ENCODE results near the gene LAMB3.

LAMB3 gene

DNA sequence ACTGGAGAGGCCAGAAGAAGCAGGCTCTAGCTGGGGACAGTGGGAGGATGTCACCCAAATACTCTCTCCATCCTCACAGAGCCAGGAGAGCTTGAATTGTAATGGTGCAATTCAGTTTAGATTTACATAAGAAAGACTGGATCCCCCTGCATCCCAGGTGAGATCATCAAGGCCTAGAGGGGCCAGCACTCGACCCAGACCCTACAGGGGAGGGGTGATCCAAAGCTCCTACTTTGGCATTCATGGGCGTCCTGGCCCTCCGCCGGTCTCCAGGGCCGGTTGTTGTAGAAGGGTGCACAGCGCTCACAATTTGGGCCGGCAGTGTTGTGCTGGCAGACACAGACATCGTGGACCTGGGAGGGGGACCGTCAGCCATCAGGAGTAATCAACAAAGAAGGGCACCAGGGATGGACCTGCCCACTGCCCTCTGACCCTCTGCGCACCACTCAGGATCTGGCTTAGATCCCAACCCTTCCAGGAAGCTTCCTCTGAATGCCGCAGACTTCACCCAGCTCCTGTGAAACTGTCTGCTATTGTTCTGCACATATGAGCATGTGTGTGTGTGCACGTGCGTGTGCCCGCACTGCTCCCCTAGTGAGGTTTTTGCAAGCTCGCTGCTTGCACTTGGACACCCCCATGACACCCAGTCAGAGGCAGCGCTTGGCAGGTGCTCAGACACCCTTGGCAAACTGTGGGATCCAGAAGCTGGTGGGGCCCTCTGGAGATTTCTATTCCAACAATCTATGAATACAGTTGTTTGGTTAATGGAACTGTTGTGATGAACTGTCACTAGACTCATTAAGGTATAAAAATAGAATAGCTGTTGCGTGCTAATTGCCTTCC is 21.6 kb downstream of the LAMB3 start:
- DNase-seq = no peak

DNA sequence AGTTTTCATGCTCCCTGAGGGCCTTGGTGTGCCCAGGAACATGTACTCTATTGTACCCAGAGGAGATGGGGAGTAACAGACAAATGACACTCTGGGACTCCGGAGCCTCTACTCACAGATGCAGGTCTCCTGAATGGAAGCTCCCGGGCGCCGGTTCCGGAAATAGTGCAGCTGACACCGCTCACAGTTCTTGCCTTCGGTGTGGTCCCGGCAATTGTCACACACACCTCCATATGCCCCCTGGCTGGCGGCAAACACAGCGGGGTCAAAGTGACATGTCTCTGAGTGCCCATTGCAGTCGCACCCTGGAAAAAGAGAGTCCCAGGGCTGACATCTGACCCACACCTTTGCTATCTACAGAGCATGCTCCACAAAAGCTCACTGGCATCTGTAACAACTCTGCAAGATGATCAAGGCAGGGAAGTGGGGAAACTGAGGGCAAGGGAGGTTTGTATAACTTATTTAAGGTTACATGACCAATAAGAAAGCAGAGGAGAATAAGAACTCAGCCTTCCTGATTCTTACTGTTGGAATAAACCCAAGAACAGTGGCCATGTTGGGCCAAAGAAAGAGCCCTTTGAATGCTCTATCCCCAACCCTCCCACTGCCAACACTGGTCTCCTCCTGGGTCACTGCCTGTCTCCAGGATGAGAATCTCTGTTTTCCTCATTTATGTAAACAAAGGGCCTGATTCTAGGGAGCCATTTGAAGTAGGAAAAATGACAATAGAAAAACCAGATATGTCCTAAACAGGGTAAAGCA is 22.4 kb downstream of the LAMB3 start:
- no peak for DNase-seq

DNA sequence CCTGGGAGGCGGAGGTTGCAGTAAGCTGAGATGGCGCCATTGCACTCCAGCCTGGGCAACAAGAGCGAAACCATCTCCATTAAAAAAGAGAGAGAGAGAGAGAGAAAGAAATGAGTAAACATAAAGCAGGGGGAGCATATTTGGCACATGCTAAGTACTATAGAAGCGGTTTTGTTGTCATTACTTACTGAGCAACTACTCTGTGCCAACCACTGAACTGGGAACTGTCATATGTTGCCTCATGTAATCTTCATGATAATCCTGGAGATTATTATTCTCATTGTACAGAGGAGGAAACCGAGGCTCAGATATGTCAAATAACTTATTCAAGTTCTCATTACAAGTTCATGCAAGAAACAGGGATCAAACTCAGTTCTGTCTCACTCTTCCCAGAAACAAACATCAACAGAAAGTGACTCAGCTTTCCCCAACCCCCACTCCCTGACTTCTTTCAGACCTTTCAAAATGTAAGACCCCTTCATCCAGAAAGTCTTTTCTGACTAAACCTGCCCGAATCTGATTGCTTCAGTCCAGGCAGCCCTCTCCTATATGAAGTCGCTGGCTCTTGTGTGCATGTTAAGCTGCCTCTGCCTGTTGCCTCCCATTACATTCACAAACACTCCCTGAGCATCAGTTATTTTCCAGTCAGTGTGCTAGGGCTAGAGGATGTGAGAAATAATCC is 23.5 kb downstream of the LAMB3 start:
- no peak for DNase-seq

DNA sequence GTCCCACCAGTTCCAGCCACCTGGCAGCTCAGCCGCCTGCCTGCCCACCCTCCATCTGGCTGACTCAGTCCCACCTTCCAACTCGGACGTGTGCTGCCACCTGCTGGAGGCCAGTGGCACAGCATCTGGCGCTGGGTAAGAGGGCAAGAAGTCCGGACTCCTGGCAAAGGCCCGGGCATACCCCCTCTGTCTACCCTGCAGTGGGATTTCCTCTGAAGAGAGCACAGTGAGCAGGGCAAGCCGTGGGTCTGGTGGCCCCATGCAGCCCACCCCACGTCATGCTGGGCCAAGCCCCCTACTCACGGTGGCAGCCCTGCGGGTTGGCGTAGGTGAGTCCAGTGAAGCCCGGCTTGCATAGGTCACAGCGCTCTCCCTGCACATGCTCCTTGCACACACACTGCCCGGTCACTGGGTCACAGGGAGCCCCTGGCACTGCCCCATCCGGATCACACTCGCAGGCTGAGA is 24.5 kb downstream of the LAMB3 start:
- DNase-seq = peak; percentile 56 to 92

DNA sequence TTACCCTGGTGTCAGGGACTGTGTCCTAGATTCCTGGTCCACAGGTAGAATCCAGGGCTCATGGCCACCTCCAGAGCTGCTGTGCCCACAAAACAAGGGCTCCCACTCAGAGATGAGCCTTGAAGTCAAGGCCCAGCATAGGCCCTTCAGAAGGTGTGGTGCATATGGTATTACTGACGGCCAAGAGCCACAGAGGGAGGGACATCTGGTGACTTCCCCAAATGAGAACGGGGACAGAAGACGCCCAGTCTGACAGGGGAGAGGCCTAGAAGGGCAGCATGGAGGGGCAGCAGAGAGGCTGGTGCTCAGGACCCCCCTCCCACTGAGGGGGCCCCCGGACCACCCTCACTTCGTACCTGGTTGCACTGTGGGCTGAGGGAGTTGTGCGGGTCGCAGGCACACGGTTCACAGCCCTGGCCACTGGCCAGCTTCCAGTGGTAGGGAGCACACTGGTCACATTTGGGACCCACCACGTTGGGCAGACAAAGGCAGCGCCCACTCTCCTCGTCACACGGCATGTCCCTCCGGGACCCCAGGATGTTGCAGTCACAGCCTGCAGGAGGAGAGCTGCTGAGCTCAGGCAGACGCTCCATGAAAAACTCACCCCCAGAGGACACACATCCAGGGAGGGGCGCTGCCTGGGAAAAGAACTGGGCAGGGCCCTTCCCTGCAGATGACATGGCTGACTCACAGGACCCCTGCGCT is 25.0 kb downstream of the LAMB3 start:
- peak; percentile 44 to 54 for DNase-seq

- peak; percentile 56 to 79 for DNase-seq
Observed at GRCh38 chr1:209626346-209627026, 25.7 kb downstream of the LAMB3 start.

- DNase-seq = peak in 1 of 2 donors; percentile 18
Observed at GRCh38 chr1:209625791-209626285, 26.4 kb downstream of the LAMB3 start.

- DNase-seq = peak in 1 of 2 donors; percentile 56
Observed at GRCh38 chr1:209624558-209625549, 27.4 kb downstream of the LAMB3 start.

- DNase-seq = no peak
Observed at GRCh38 chr1:209622841-209623829, 29.1 kb downstream of the LAMB3 start.

DNA sequence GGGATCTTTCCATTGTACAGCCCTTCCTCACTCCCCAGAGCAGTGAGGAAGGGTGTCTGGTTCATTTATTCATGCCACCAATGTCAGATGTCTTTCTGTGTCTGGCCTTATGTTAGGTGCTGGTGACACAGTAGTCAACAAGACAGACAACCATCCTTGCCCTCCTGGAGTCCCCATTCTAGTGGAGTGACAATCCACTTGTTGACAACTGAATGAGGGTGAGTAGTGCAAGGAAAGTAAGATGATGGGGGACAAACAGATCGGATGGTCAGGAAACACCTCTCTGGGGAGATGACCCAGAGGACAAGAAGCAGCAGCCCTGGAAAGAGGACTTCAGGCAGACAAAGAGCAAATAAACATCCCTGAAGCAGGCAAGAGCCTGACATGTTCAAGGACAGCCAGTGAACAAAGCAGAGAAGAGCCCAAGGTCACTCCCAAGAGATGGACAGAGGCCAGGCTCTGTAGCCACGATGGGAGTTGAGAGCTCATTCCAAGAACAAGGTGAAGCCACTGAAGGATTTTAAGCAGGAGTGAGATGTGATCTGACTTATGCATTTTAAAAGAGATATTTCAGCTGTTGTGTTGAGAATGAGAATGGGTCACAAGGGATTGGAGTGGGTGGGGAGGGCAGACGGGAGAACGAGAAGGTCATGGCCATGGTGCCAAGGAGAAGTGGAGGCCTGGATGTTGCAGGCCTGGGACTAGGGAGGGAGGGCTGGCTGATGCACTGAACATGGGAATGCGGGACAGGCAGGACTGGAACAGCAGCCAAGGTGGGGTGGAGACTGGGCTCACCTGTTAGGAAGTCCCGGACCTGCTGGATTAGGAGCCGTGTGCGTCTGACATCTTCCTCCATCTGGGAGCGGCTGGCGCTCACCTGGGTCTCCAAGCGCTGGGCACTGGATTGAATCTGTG is 30.2 kb downstream of the LAMB3 start:
- DNase-seq = peak in 1 of 2 donors; percentile 39

GRCh38 chr1:209621286-209621685 is 30.9 kb downstream of the LAMB3 start:
- DNase-seq = no peak

DNA sequence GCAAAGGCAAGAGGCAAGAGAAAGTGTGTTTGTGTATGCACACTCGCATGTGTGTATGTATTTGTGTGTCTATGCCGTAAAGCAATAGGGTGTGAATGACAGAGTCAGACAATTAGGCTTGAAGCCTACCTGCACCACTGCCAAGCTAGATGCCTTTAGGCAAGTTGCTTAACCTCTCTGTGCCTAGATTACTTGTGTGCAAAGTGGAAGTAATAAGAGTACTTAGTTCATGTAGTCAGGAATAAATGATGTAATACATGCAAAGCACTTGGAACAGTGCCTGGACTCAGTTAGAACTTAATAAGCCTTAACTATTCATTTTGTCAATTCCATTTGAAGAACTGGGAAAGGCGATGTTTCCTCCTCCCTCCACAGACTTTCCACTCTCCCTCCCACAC is 31.7 kb downstream of the LAMB3 start:
- peak; percentile 67 to 74 for DNase-seq

DNA sequence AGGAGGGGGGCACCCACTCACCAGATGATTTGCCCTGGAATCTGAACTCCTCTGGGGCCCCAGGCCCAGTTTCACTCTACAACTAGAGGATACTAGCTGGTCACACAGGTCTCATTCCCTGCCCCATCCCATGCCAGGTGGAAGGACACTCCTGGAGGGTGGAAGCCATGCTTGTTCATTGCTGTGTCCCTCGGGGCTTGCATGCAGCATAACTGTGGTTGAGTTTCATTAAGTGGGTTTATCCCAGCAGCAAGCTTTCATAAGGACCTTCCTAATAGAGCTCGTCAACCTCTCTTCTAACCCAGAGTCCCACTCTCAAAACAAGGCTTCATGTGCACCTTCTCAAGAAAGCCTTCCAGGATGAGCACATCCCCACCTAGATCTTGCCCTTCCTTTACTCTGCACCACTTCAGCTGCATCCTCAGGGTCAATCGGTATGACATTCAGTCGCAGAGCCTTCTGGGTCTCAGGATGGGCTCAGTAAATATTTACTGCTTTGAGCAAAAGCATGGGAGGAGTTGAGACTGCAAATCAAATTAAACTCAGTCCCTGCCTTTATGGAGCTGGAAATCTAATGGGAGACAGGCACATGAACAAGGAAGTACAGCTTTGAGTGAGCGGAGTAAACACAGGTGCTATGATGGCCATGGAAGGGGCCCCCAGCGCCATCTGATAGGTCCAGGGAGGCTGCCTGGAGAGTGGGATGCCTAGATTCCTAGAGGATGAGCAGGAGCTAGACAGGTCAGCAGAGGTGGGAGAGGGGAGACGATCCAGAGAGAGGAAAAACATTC is 32.3 kb downstream of the LAMB3 start:
- no peak for DNase-seq

GRCh38 chr1:209618756-209619420 is 33.3 kb downstream of the LAMB3 start:
- DNase-seq = peak in 1 of 2 donors; percentile 26

DNA sequence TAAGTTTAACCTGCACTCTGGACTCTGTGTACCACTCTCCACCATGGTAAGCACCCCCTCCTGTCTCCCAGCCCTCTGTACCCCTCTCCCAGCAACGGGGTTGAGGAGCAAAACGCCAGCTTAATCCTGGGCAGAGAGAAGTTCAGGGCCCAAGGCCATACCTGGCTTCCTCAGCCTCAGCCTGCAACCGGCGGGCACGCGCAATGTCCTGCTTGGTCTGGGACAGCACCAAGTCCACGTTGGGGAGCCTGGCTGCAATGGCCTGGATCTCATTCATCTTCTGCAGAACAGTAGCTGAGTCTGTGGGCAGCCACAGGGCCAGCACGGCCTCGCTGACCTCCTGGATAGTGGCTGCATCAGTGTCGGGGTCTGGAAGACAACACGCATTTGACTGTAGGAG is 33.9 kb downstream of the LAMB3 start:
- no peak for DNase-seq

GRCh38 chr1:209617755-209618154 is 34.5 kb downstream of the LAMB3 start:
- DNase-seq = no peak

All from inflammatory macrophage treated with lipopolysaccharide for 1 hour (primary cell).